Measurements from ENCODE around the gene ELF5. TPM values are rescaled to one million over a fixed set of nuclear protein-coding genes. Genes with fewer than 3 reads are reported as not detected.

Gene ELF5
- total RNA-seq, 1 experiment from 2014 or later = 0.11 TPM

- no peaks in the 10 kb centered on the region for H3K9me3 Mint-ChIP-seq (ENCODE audit: unreplicated experiment)
- no peak for TF ChIP-seq CTCF (IDR thresholded peaks at IDR 0.05; ENCODE audit: insufficient read depth in 1 of 2, low read depth in 1 of 2, low read length in 1 of 2, severe bottlenecking in 1 of 2, unreplicated experiment in 1 of 2)
- H3K36me3 Mint-ChIP-seq (ENCODE audit: insufficient read depth, unreplicated experiment) = peaks cover 4% of the 10 kb centered on the region
- H3K27me3 Mint-ChIP-seq (ENCODE audit: insufficient read depth, unreplicated experiment) = no peaks in the 10 kb centered on the region
- H3K4me3 Mint-ChIP-seq (ENCODE audit: unreplicated experiment) = no peak overlapping the region
- Histone ChIP-seq H3K36me3 (ENCODE audit: control insufficient read depth, insufficient read depth, low read length) (peaks cover 1% of the 10 kb centered on the region), H3K4me3 (ENCODE audit: low read depth, low read length) (no peak overlapping the region), H3K9me3 (no peaks in the 10 kb centered on the region), H3K4me1 (no peaks in the 10 kb centered on the region), H3K27me3 (replicated peaks; ENCODE audit: control insufficient read depth, insufficient read depth, low read length) (no peaks in the 10 kb centered on the region)
- no peak for DNase-seq
- intact Hi-C loops (cut with micrococcal nuclease; ENCODE audit: unreplicated experiment) = no loop called here
- BruUV-seq (replicated peaks) = no TSS peak
- H3K27ac Mint-ChIP-seq (ENCODE audit: unreplicated experiment) = no peak overlapping the region
- no peaks in the 10 kb centered on the region for H3K4me1 Mint-ChIP-seq (ENCODE audit: low read depth, unreplicated experiment)
- POLR2A ChIA-PET = no interaction called here
- CTCF ChIA-PET = no interaction called here
Measured at GRCh38 chr11:34451053-34451452, 62.5 kb downstream of the ELF5 start.

- no peaks in the 10 kb centered on the region for H3K4me1 Mint-ChIP-seq (ENCODE audit: low read depth, unreplicated experiment)
- H3K27me3 Mint-ChIP-seq (ENCODE audit: insufficient read depth, unreplicated experiment) = no peaks in the 10 kb centered on the region
- no peak overlapping the region for H3K4me3 Mint-ChIP-seq (ENCODE audit: unreplicated experiment)
- peaks cover 4% of the 10 kb centered on the region for H3K36me3 Mint-ChIP-seq (ENCODE audit: insufficient read depth, unreplicated experiment)
- no peak for TF ChIP-seq CTCF (IDR thresholded peaks at IDR 0.05; ENCODE audit: insufficient read depth in 1 of 2, low read depth in 1 of 2, low read length in 1 of 2, severe bottlenecking in 1 of 2, unreplicated experiment in 1 of 2)
- Histone ChIP-seq H3K4me3 (ENCODE audit: low read depth, low read length) (no peak overlapping the region), H3K36me3 (ENCODE audit: control insufficient read depth, insufficient read depth, low read length) (peaks cover 1% of the 10 kb centered on the region), H3K27me3 (replicated peaks; ENCODE audit: control insufficient read depth, insufficient read depth, low read length) (no peaks in the 10 kb centered on the region), H3K4me1 (no peaks in the 10 kb centered on the region), H3K9me3 (no peaks in the 10 kb centered on the region)
- H3K27ac Mint-ChIP-seq (ENCODE audit: unreplicated experiment) = no peak overlapping the region
- no peaks in the 10 kb centered on the region for H3K9me3 Mint-ChIP-seq (ENCODE audit: unreplicated experiment)
- intact Hi-C loops (cut with micrococcal nuclease; ENCODE audit: unreplicated experiment) = loop anchor here (1.0 kb wide), 1 partner anchor 10 kb away; no protein-coding TSS in a partner anchor
- no peak for DNase-seq
- CTCF ChIA-PET = no interaction called here
- POLR2A ChIA-PET = no interaction called here
- no TSS peak for BruUV-seq (replicated peaks)
Measured at GRCh38 chr11:34449013-34449412, 64.6 kb downstream of the ELF5 start.

GRCh38 chr11:34448223-34448994, 65.2 kb downstream of the ELF5 start:
- no peaks in the 10 kb centered on the region for H3K9me3 ChIP-seq
- Mint-ChIP-seq H3K27me3 (ENCODE audit: insufficient read depth, unreplicated experiment) (no peaks in the 10 kb centered on the region), H3K4me1 (ENCODE audit: low read depth, unreplicated experiment) (no peaks in the 10 kb centered on the region), H3K27ac (ENCODE audit: unreplicated experiment) (no peak overlapping the region), H3K9me3 (ENCODE audit: unreplicated experiment) (no peaks in the 10 kb centered on the region), H3K36me3 (ENCODE audit: insufficient read depth, unreplicated experiment) (peaks cover 4% of the 10 kb centered on the region), H3K4me3 (ENCODE audit: unreplicated experiment) (no peak overlapping the region)
- H3K36me3 ChIP-seq (ENCODE audit: control insufficient read depth, insufficient read depth, low read length) = peaks cover 1% of the 10 kb centered on the region
- CTCF ChIA-PET = no interaction called here
- POLR2A ChIA-PET = no interaction called here
- no peaks in the 10 kb centered on the region for H3K27me3 ChIP-seq (replicated peaks; ENCODE audit: control insufficient read depth, insufficient read depth, low read length)
- H3K4me3 ChIP-seq (ENCODE audit: low read depth, low read length) = no peak overlapping the region
- H3K4me1 ChIP-seq = no peaks in the 10 kb centered on the region
- intact Hi-C loops (cut with micrococcal nuclease; ENCODE audit: unreplicated experiment) = no loop called here
- TF ChIP-seq CTCF (IDR thresholded peaks at IDR 0.05; ENCODE audit: insufficient read depth in 1 of 2, low read depth in 1 of 2, low read length in 1 of 2, severe bottlenecking in 1 of 2, unreplicated experiment in 1 of 2) = no peak
- DNase-seq = no peak
- no TSS peak for BruUV-seq (replicated peaks)
